HG03196 (cell line): ENCODE data around the gene CDH22.

Experiments used
- ATAC-seq: cut with Tn5 transposase; IDR thresholded peaks from one replicate; pipeline ENCODE4 v1.9.1; 2021; ENCODE audit not compliant: unreplicated experiment

Gene CDH22

GRCh38 chr20:46272389-46273047 is 35.8 kb downstream of the CDH22 start:
- no peak for ATAC-seq

- ATAC-seq, result no peak
These were observed 37.1 kb downstream of the CDH22 start for GRCh38 chr20:46270977-46271744.

GRCh38 chr20:46269372-46269771 is 38.9 kb downstream of the CDH22 start:
- ATAC-seq, result no peak

GRCh38 chr20:46268662-46269061 is 39.6 kb downstream of the CDH22 start:
- ATAC-seq, result no peak

GRCh38 chr20:46268131-46268614 is 40.1 kb downstream of the CDH22 start:
- no peak for ATAC-seq

- ATAC-seq, result no peak
These were observed 40.9 kb downstream of the CDH22 start for GRCh38 chr20:46267108-46268105.

- ATAC-seq, result no peak
These were observed 42.8 kb downstream of the CDH22 start for GRCh38 chr20:46265539-46265938.

GRCh38 chr20:46264391-46265266 is 43.7 kb downstream of the CDH22 start:
- ATAC-seq, result no peak

- ATAC-seq, result no peak
These were observed 46.6 kb downstream of the CDH22 start for GRCh38 chr20:46261456-46262253.

- ATAC-seq, result no peak
These were observed 47.3 kb downstream of the CDH22 start for GRCh38 chr20:46260936-46261454.

GRCh38 chr20:46260480-46260879 is 47.8 kb downstream of the CDH22 start:
- ATAC-seq, result no peak

- ATAC-seq, result no peak
These were observed 48.9 kb downstream of the CDH22 start for GRCh38 chr20:46259260-46259859.

GRCh38 chr20:46257887-46258286 is 50.4 kb downstream of the CDH22 start:
- no peak for ATAC-seq

GRCh38 chr20:46256293-46256692 is 52.0 kb downstream of the CDH22 start:
- no peak for ATAC-seq

- ATAC-seq, result no peak
These were observed 52.7 kb downstream of the CDH22 start for GRCh38 chr20:46255440-46256104.

- no peak for ATAC-seq
These were observed 54.9 kb downstream of the CDH22 start for GRCh38 chr20:46253391-46253790.

- ATAC-seq, result no peak
These were observed 55.8 kb downstream of the CDH22 start for GRCh38 chr20:46252352-46253091.
